Small intestine (tissue), 7 donors: ENCODE results near the gene GP5. TPM values are rescaled to one million over a fixed set of nuclear protein-coding genes. Genes with fewer than 3 reads are reported as not detected.

ENCODE experiments used
- DNase-seq, 2 donors: peaks; one replicate each; pipeline versions ENCODE4 v3.0.0 to v3.0.0-alpha.2; 2013
- FAIRE-seq: peaks from 2 replicates; lab custom pipeline; 2012; peaks lifted over from hg19 to GRCh38; lab: Jason Lieb, UNC
- H3K27ac ChIP-seq, 3 donors: one replicate each; pipeline ENCODE4 v1.5.1; 2013; ENCODE audit warnings: low read length in 2 of 3, mild to moderate bottlenecking in 2 of 3, control low read depth in 1 of 3, inconsistent platforms in 1 of 3, low read depth in 1 of 3, moderate library complexity in 1 of 3
- H3K27me3 ChIP-seq, 3 donors: one replicate each; pipeline ENCODE4 v1.6.1; 2013; ENCODE audit warnings: low read length in 3 of 3, inconsistent platforms in 1 of 3; ENCODE audit not compliant: control insufficient read depth in 3 of 3, insufficient read depth in 3 of 3
- H3K36me3 ChIP-seq, 3 donors: one replicate each; pipeline ENCODE4 v1.6.1; 2013; ENCODE audit warnings: low read length in 3 of 3, inconsistent platforms in 1 of 3, low read depth in 1 of 3, mild to moderate bottlenecking in 1 of 3, moderate library complexity in 1 of 3; ENCODE audit not compliant: control insufficient read depth in 3 of 3, insufficient read depth in 2 of 3
- H3K4me1 ChIP-seq, 3 donors: one replicate each; pipeline ENCODE4 v1.6.1; 2013; ENCODE audit warnings: low read length in 2 of 3, inconsistent platforms in 1 of 3, low read depth in 1 of 3, mild to moderate bottlenecking in 1 of 3, moderate library complexity in 1 of 3; ENCODE audit not compliant: control insufficient read depth in 3 of 3, insufficient read depth in 2 of 3
- H3K4me3 ChIP-seq, 3 donors: one replicate each; pipeline ENCODE4 v1.5.1; 2013; ENCODE audit warnings: low read length in 3 of 3, control low read depth in 1 of 3, inconsistent platforms in 1 of 3, low read depth in 1 of 3, mild to moderate bottlenecking in 1 of 3, moderate library complexity in 1 of 3
- H3K9me3 ChIP-seq, 2 donors: one replicate each; pipeline ENCODE4 v1.6.1; 2013; ENCODE audit warnings: low read depth in 1 of 2, low read length in 1 of 2; ENCODE audit not compliant: control insufficient read depth in 2 of 2, insufficient read depth in 1 of 2
- WGBS, 3 donors: extraction: QIAGEN DNeasy Blood & Tissue Kit; methylation state at CpG; one replicate each; pipeline ENCODE4 v1.1.7; 2013; 5-methylcytosine and 5-hydroxymethylcytosine counted together
- polyA plus RNA-seq, 4 donors: library from polyadenylated mRNA; stranded (reverse) in 3 of 4; unstranded in 1 of 4; fragments of 200-250 nt in 3 of 4; fragments of 120-200 nt in 1 of 4; gene quantifications; one replicate each; pipeline versions ENCODE4 v1.2.1 to v1.2.3, GENCODE V29; 2013
- donor health status: healthy with polysubstance abuse.
- donor health status: control.
- donor health status: control.
- donor health status: Bipolar disorder and iron deficiency.
- donor health status: healthy.

Gene GP5
- polyA plus RNA-seq, 4 donors: 0.18 to 0.27 TPM; not detected in 2

DNA sequence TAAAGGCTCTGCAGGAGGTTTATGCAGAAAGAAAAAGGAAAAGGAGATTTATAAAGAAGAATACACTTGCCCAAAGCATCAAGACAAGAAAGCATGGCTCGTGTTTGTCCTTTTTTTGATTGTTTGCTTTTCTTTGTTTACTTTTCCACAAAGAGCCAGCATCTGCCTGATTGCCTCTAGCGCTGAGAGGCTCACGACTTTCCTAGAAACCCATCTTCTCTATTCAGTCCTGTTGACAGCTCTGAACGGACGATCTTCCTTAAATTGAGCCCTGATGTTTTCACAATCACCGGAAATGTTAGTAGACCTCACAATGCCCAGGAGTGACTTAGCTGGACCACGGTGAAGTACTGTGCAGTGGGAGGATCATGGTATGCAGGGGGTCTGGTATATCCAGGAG is 12.4 kb downstream of the GP5 start:
- DNase-seq: no peak
- no peaks in the 10 kb centered on the region for H3K36me3 ChIP-seq
- 44 to 57% (median 44%) methylated on average over 7 of the region's 7 CpGs for WGBS, 3 donors
- no peaks in the 10 kb centered on the region for H3K4me1 ChIP-seq
- no peak overlapping the region for H3K27ac ChIP-seq
- no peak for FAIRE-seq
- peaks cover 0 to 3% (median 0%) of the 10 kb centered on the region in 3 donors for H3K27me3 ChIP-seq
- no peaks in the 10 kb centered on the region for H3K9me3 ChIP-seq
- H3K4me3 ChIP-seq: no peak overlapping the region

DNA sequence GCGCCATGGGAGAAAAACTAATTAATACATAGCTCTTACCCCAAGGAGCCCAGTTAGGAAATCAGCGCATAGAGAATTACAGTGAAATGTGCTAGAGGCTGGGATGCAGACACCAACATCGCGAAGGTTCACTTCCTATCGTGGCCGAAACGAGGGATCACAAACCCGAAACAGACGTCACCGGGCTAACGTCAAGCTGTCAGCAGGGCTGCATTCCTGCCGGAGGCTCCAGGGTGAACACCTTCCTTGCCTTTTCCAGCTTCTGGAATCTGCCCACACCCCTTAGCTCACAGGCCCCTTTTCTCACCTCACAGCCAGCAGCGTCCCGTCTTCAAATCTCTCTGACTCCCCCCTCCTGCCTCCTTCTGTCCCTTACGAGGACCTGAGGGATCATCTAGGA is 13.0 kb downstream of the GP5 start:
- H3K4me1 ChIP-seq: no peaks in the 10 kb centered on the region
- DNase-seq (no peak), FAIRE-seq (no peak)
- no peak overlapping the region for H3K27ac ChIP-seq
- WGBS, 3 donors: 87 to 89% (median 89%) methylated on average over 14 to 15 of the region's 15 CpGs
- peaks cover 0 to 6% (median 0%) of the 10 kb centered on the region in 3 donors for H3K27me3 ChIP-seq
- H3K4me3 ChIP-seq: no peak overlapping the region
- H3K36me3 ChIP-seq: no peaks in the 10 kb centered on the region
- H3K9me3 ChIP-seq: no peaks in the 10 kb centered on the region

DNA sequence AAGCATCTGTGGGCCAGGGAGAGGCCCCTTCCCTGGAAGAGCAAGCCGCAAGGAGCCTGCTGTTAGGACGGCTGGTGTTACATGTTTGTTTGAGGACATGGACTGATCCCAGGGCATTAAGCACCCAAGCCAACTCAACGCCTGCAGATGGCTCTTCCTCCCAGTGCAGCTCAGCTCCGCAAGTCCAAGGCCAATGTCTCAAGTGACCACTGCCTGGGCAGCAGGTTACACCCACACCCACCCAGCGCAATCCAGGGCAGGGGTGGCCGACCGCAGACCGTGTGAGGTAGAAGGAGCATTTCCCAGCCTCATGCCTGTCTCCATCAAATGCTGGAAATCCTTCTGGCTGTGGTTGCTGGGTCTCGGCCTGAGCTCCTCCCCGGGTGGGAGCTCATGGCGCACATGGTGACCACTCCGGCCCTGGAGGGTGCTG is 14.5 kb downstream of the GP5 start:
- H3K27ac ChIP-seq: no peak overlapping the region
- 91 to 94% (median 92%) methylated on average over 12 of the region's 12 CpGs for WGBS, 3 donors
- no peaks in the 10 kb centered on the region for H3K36me3 ChIP-seq
- H3K9me3 ChIP-seq: no peaks in the 10 kb centered on the region
- no peak overlapping the region for H3K4me3 ChIP-seq
- DNase-seq (no peak), FAIRE-seq (no peak)
- H3K4me1 ChIP-seq: no peaks in the 10 kb centered on the region
- peaks cover 0 to 6% (median 0%) of the 10 kb centered on the region in 3 donors for H3K27me3 ChIP-seq

DNA sequence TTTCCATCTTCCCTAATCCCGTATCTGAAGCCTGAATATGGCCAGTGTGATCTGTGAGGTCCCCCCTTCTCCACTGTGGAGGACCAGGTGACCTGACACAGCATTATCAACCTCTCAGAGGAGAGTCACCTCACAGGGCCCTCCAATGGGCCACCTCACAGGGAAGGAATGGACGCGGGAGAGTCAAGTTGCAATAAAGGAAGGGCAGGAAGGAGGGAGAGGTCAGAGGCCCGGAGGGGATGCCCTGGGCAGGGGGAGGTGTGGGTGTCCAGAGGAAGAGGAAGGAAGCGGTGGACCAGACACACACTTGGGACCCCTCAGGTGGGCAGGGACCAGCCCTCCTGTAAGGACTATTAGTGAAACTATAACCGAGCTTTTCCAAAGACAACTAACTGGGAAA is 14.9 kb downstream of the GP5 start:
- DNase-seq (no peak), FAIRE-seq (no peak)
- peaks cover 0 to 6% (median 0%) of the 10 kb centered on the region in 3 donors for H3K27me3 ChIP-seq
- no peak overlapping the region for H3K27ac ChIP-seq
- no peaks in the 10 kb centered on the region for H3K4me1 ChIP-seq
- 72 to 87% (median 77%) methylated on average over 6 of the region's 6 CpGs for WGBS, 3 donors
- H3K9me3 ChIP-seq: no peaks in the 10 kb centered on the region
- no peak overlapping the region for H3K4me3 ChIP-seq
- H3K36me3 ChIP-seq: no peaks in the 10 kb centered on the region

DNA sequence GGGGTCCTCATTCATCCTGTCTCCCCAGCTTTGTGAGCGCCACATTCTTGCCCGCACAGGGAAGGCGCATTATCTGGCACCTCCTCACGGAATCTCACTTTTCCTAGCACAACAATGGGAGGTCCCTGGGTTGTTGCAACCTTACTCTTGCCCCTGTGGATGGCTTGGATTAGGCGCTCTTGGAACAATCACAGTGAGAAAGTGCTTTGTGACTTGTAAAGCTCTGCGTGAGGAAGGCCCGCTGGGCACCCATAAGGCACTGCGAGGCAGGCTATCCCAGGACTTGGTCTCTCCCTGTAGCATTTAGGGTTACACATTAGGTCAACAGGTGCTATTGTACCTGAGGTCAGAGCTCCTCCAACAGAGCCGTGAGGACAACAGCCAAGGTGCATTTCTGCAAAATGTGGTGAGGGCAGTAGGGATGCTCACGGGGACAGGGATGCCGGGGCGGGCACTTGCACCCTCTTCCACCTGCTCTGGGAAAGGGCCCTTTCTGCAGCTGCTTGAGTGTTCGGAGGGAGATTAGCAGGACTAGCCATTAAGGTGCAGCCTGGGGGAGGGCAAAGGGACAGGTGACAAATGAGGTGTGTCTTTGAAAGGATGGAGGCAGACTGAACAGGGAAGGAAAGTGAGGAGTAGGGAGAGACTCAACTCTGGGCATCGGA is 15.7 kb downstream of the GP5 start:
- Histone ChIP-seq H3K27ac (no peak overlapping the region), H3K4me3 (no peak overlapping the region), H3K9me3 (no peaks in the 10 kb centered on the region), H3K27me3 (peaks cover 0 to 6% (median 0%) of the 10 kb centered on the region in 3 donors), H3K36me3 (no peaks in the 10 kb centered on the region), H3K4me1 (no peaks in the 10 kb centered on the region)
- WGBS, 3 donors: 73 to 84% (median 76%) methylated on average over 14 of the region's 14 CpGs
- FAIRE-seq (no peak), DNase-seq (no peak)

DNA sequence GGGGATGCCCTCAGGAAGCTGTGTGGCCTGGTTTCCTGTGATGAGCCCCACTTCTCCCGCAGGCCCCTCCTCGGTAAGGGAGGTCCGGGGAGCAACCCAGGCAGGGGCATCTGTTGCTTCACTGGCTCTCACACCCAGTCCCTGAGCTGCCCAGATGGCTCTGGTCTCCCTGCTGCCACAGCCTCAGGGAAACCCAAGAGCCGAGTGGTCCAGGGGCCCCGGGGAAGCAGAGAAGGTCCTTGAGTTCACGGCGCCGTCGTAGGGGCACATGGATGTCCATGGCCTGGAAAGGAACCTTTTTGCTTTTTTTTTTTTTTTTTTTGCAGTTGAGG is 16.2 kb downstream of the GP5 start:
- DNase-seq (no peak), FAIRE-seq (no peak)
- Histone ChIP-seq H3K36me3 (no peaks in the 10 kb centered on the region), H3K27ac (no peak overlapping the region), H3K4me1 (no peaks in the 10 kb centered on the region), H3K4me3 (no peak overlapping the region), H3K9me3 (no peaks in the 10 kb centered on the region), H3K27me3 (peaks cover 0 to 6% (median 0%) of the 10 kb centered on the region in 3 donors)
- 76 to 94% (median 89%) methylated on average over 9 of the region's 9 CpGs for WGBS, 3 donors

DNA sequence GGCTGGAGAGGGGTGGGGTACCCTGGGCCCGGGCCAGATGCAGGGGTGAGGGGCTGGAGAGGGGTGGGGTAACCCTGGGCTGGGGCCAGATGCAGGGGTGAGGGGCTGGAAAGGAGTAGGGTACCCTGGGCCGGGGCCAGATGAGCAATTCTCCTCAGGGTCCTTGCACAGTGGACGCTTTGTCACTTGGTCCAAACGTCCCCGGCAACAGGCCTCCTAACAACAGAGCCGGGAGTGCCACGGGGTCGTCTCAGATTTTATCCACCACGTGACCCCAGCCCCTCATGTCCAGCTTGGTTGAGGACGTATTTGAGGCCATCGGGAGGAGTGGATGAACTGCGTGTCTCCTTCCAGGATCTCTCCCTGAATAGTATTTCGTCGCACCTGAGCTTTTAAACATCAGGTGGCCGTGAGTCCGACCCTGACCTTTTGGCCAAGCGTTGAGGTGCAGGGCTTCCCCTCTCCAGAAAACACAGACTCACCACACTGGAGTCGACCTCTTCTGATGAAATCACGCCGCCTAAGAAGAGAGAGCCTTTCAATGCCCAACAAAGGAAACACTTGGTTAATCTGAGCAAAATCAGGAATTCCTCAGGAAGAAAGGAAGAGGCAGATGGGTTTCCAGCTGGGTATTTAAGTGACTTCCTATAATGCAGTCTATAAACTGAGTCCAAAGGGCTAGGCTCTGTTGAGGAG is 16.7 kb downstream of the GP5 start:
- Histone ChIP-seq H3K4me1 (no peaks in the 10 kb centered on the region), H3K36me3 (no peaks in the 10 kb centered on the region), H3K4me3 (no peak overlapping the region), H3K9me3 (no peaks in the 10 kb centered on the region), H3K27me3 (peaks cover 0 to 6% (median 0%) of the 10 kb centered on the region in 3 donors), H3K27ac (no peak overlapping the region)
- DNase-seq (no peak), FAIRE-seq (no peak)
- 76 to 81% (median 79%) methylated on average over 20 of the region's 20 CpGs for WGBS, 3 donors

DNA sequence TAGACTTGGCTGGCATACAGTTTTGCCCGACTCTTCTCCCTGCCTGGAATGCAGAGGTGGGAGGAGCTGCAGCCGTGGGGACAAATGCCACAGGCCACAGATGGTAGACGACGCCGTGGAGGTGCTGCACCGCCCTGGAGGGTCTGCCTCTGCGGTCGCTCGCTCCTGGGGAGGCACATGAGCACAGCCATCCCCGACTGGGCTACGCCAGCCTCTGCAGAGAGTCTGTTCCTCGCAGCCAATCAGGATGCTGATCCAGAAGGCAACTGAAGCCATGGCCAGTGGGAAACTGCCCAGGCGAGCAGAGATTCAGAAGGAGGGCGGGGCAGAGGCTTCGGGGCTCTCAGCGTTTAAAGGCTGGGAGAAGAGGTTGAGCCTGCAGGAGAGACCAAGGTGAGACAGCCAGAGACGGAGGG is 17.6 kb downstream of the GP5 start:
- no peaks in the 10 kb centered on the region for H3K9me3 ChIP-seq
- no peaks in the 10 kb centered on the region for H3K36me3 ChIP-seq
- no peaks in the 10 kb centered on the region for H3K4me1 ChIP-seq
- no peak overlapping the region for H3K27ac ChIP-seq
- H3K27me3 ChIP-seq: peaks cover 0 to 8% (median 0%) of the 10 kb centered on the region in 3 donors
- WGBS, 3 donors: 68 to 71% (median 71%) methylated on average over 17 of the region's 17 CpGs
- no peak for DNase-seq
- FAIRE-seq: no peak
- H3K4me3 ChIP-seq: no peak overlapping the region
